ENCODE measurements around the gene ADCY2.

ADCY2 gene

DNA sequence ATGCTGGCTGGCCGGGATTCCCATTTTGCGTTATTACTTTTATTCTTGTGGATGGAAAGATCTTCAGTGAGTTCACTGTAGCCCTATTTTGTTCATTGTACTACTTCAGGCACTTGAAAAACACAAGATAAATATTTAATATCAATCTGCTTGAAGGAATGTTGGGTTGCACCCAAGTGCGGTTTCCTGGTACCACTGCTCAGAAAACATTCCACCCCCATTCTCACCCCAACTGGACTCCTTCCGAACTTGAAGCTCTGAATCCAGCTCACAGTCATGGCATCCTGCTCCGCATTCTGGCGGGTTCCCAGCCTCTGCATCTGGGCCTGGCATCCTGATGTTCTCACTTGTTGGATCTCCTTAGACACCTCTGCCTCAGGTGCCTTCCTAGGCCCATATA is 351.8 kb downstream of the ADCY2 start:
- H3K4me3 ChIP-seq (ENCODE audit: low read depth, low read length) = no peak overlapping the region
- TF ChIP-seq, protein P1, sequence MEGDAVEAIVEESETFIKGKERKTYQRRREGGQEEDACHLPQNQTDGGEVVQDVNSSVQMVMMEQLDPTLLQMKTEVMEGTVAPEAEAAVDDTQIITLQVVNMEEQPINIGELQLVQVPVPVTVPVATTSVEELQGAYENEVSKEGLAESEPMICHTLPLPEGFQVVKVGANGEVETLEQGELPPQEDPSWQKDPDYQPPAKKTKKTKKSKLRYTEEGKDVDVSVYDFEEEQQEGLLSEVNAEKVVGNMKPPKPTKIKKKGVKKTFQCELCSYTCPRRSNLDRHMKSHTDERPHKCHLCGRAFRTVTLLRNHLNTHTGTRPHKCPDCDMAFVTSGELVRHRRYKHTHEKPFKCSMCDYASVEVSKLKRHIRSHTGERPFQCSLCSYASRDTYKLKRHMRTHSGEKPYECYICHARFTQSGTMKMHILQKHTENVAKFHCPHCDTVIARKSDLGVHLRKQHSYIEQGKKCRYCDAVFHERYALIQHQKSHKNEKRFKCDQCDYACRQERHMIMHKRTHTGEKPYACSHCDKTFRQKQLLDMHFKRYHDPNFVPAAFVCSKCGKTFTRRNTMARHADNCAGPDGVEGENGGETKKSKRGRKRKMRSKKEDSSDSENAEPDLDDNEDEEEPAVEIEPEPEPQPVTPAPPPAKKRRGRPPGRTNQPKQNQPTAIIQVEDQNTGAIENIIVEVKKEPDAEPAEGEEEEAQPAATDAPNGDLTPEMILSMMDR (IDR thresholded peaks at IDR 0.05; ENCODE audit: borderline replicate concordance, insufficient read depth, low read depth, low read length) = no peak

DNA sequence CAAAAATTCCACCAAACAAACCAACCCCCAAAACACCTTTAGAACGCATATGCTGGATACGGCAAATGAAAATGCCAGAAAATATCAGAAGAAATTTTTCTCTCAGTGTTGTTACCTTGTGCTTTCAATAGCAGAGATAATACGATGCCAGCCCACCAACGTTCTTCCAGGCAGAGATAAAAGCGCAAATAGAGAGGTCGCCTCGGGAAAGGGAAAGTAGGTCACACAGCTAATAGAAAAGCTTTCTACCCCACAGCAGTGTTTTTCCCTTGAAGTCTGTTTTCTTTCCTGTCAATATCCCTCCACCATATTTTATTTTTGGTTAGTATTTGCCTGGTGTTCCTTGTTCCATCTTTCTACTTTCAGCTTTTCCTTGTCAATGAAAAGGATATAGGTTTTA is 353.7 kb downstream of the ADCY2 start:
- TF ChIP-seq, protein P1 (IDR thresholded peaks at IDR 0.05; ENCODE audit: borderline replicate concordance, insufficient read depth, low read depth, low read length) = no peak
- H3K4me3 ChIP-seq (ENCODE audit: low read depth, low read length) = no peak overlapping the region

DNA sequence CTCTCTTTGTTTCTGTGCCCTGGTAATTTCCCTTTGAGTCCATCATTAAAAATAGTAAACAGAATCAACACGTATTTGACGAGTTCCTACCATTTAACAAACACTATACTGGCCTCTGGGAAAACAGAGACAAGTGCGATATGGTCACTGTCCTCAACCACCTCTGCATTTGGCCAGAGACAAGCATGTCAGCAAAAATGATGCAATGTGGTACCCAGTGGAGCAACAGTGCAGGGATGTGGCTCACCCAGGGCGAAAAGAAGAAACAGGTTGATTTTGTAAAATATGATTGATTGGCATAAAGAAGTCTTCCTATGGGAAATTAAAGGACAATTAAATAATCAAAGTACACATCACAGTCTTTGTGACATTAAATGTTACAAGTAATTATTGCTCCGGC is 355.9 kb downstream of the ADCY2 start:
- TF ChIP-seq, protein P1 (IDR thresholded peaks at IDR 0.05; ENCODE audit: borderline replicate concordance, insufficient read depth, low read depth, low read length) = no peak
- H3K4me3 ChIP-seq (ENCODE audit: low read depth, low read length) = no peak overlapping the region

DNA sequence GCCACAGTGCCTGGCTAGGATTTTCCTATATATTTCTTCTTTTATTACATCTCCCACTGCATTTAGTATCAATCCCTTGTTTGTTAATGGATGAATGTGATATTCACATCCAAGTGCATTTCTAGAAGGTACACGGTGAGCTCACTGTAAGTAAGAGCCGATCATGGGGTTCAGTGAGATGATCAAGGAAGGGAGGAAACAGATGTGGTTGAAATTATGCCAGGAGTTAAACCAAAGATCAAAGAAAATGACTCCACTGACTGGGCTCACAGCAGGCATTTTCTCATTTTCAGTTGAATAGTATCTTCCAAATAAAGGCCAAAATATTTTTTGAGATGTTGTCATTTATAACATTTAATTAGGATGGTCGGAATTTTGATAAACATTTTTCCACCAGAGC is 357.2 kb downstream of the ADCY2 start:
- H3K4me3 ChIP-seq (ENCODE audit: low read depth, low read length) = no peak overlapping the region
- TF ChIP-seq, protein P1 (IDR thresholded peaks at IDR 0.05; ENCODE audit: borderline replicate concordance, insufficient read depth, low read depth, low read length) = no peak

DNA sequence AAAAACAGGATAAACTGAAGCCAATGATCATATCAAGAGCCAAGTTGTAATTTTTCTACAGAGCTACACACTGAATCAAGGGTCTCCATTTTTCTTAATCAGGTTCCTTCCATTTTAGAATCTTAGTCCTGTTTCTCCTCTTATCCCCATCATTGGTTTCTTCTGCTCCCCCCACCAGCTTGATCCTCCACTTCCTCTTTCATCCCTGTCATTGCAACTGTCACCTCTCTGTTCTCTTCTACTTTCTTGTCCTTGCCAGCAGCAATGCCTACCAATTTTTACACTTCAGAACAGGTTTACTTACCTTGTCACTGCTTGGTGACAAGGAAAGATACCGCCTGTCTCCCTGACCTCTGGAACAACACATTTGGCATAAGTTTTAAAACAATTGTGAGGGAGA is 357.7 kb downstream of the ADCY2 start:
- TF ChIP-seq, protein P1 (IDR thresholded peaks at IDR 0.05; ENCODE audit: borderline replicate concordance, insufficient read depth, low read depth, low read length) = no peak
- no peak overlapping the region for H3K4me3 ChIP-seq (ENCODE audit: low read depth, low read length)

DNA sequence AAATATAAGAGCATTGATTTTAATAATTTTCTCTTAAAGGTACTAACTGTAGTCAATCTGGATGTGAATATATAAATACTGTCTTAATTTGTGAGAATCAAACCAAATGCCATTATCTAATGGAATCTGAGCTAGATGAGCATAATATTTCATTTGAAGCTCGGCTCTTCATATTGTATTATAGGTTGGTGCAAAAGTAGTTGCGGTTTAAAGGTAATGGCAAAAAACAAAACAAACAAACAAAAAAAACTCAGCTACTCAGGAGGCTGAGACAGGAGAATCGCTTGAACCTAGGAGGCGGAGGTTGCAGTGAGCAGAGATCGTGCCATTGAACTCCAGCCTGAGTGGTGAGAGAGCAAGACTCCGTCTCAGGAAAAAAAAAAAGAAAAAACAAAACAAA is 358.6 kb downstream of the ADCY2 start:
- H3K4me3 ChIP-seq (ENCODE audit: low read depth, low read length) = no peak overlapping the region
- TF ChIP-seq, protein P1 (IDR thresholded peaks at IDR 0.05; ENCODE audit: borderline replicate concordance, insufficient read depth, low read depth, low read length) = no peak

DNA sequence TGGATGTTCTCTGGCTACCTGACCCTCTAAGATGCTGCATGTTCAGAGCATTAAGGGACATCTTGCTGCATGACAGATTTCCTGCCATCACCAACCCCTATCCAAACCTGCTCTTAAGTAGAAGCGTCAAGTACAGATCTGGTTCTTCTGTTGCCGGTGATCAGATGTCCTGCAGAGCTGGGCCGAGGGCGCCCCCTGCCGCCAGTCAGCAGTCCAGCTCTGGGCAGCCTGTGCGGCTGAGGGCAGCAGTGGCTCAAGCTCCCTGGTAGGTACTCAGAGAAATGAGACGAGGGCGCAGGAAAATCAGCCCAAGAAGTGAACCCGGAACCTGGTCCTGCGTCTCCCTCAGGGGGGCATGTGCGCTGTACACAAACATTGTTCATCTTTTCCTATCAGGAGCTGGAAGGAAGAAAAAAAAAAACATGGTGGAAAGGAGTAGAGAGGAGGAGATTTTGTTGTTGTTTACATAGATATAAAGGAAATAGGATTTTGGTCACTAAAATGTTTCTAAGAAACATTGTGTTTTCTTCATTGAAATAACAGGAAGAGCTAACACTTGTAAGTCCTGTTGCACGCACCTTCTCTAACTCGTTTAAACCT is 359.2 kb downstream of the ADCY2 start:
- no peak overlapping the region for H3K4me3 ChIP-seq (ENCODE audit: low read depth, low read length)
- TF ChIP-seq, protein P1 (IDR thresholded peaks at IDR 0.05; ENCODE audit: borderline replicate concordance, insufficient read depth, low read depth, low read length) = peak; percentile 94
